ENCODE measurements around the gene ZNF774.
"Not testable (repeated sequence)": the region's sequence is repeated elsewhere in the genome, so short reads cannot be mapped to it uniquely, and the experiment has no call there.

The ZNF774 gene

GRCh38 chr15:90387534-90388461, 35.7 kb downstream of the ZNF774 start, which contains the start of gene IQGAP1:
IQGAP1 (plus strand) TSS chr15:90388242; CDS start chr15:90388342, 100 bp downstream.
- peak; percentile 75 for DNase-seq (ENCODE audit: low read depth, low spot score)
- H3K27ac ChIP-seq: peak within 1 kb of the TSS; percentile 81

GRCh38 chr15:90388462-90389380, 36.6 kb downstream of the ZNF774 start:
- DNase-seq (ENCODE audit: low read depth, low spot score): no peak
- H3K27ac ChIP-seq: peak overlapping the region; percentile 81

GRCh38 chr15:90389513-90389912, 37.4 kb downstream of the ZNF774 start:
- DNase-seq (ENCODE audit: low read depth, low spot score): no peak
- peak overlapping the region; percentile 81 for H3K27ac ChIP-seq

GRCh38 chr15:90393040-90393439, 41.0 kb downstream of the ZNF774 start:
- H3K27ac ChIP-seq: no peak overlapping the region
- no peak for DNase-seq (ENCODE audit: low read depth, low spot score)

- DNase-seq (ENCODE audit: low read depth, low spot score): no peak
- no peak overlapping the region for H3K27ac ChIP-seq
Observed at GRCh38 chr15:90394074-90394473, 42.0 kb downstream of the ZNF774 start.

GRCh38 chr15:90394748-90395442, 42.8 kb downstream of the ZNF774 start:
- H3K27ac ChIP-seq: no peak overlapping the region
- DNase-seq (ENCODE audit: low read depth, low spot score): no peak

GRCh38 chr15:90396321-90396720, 44.2 kb downstream of the ZNF774 start:
- DNase-seq (ENCODE audit: low read depth, low spot score): no peak
- peak overlapping the region; percentile 11 for H3K27ac ChIP-seq

GRCh38 chr15:90400005-90400758, 48.1 kb downstream of the ZNF774 start:
- peak overlapping the region; percentile 84 for H3K27ac ChIP-seq

GRCh38 chr15:90400759-90401314, 48.8 kb downstream of the ZNF774 start:
- DNase-seq (ENCODE audit: low read depth, low spot score): peak; percentile 69
- peak overlapping the region; percentile 84 for H3K27ac ChIP-seq

More at GRCh38 chr15:90400005-90400758, 48.1 kb downstream of the ZNF774 start:
- DNase-seq (ENCODE audit: low read depth, low spot score): no peak

GRCh38 chr15:90401495-90401894, 49.4 kb downstream of the ZNF774 start:
- H3K27ac ChIP-seq: peak overlapping the region; percentile 84
- DNase-seq (ENCODE audit: low read depth, low spot score): no peak

- H3K27ac ChIP-seq: peak overlapping the region; percentile 84
- DNase-seq (ENCODE audit: low read depth, low spot score): no peak
Observed at GRCh38 chr15:90402223-90402622, 50.1 kb downstream of the ZNF774 start.

- DNase-seq (ENCODE audit: low read depth, low spot score): no peak
- H3K27ac ChIP-seq: peak overlapping the region; percentile 84
Observed at GRCh38 chr15:90402767-90403166, 50.7 kb downstream of the ZNF774 start.

- no peak for DNase-seq (ENCODE audit: low read depth, low spot score)
Observed at GRCh38 chr15:90405055-90405607, 53.0 kb downstream of the ZNF774 start.

GRCh38 chr15:90407336-90407735, 55.3 kb downstream of the ZNF774 start:
- DNase-seq (ENCODE audit: low read depth, low spot score): no peak

More at GRCh38 chr15:90405055-90405607, 53.0 kb downstream of the ZNF774 start:
- H3K27ac ChIP-seq: no peak overlapping the region

GRCh38 chr15:90407871-90408317, 55.8 kb downstream of the ZNF774 start:
- no peak for DNase-seq (ENCODE audit: low read depth, low spot score)
- H3K27ac ChIP-seq: peak overlapping the region; percentile 26

More at GRCh38 chr15:90407336-90407735, 55.3 kb downstream of the ZNF774 start:
- H3K27ac ChIP-seq: peak overlapping the region; percentile 26

- H3K27ac ChIP-seq: peak overlapping the region; percentile 26
- no peak for DNase-seq (ENCODE audit: low read depth, low spot score)
Observed at GRCh38 chr15:90408657-90409056, 56.6 kb downstream of the ZNF774 start.

- not testable (repeated sequence) for H3K27ac ChIP-seq; DNase-seq (ENCODE audit: low read depth, low spot score)
Observed at GRCh38 chr15:90409587-90409986, 57.5 kb downstream of the ZNF774 start.

- DNase-seq (ENCODE audit: low read depth, low spot score): not testable (repeated sequence)
- peak overlapping the region; percentile 82 for H3K27ac ChIP-seq
Observed at GRCh38 chr15:90410316-90410715, 58.2 kb downstream of the ZNF774 start.
